Colonic mucosa (tissue), 4 donors: ENCODE measurements around the gene MAPK11. TPM values are rescaled to one million over a fixed set of nuclear protein-coding genes. Genes with fewer than 3 reads are reported as not detected.

ENCODE experiments used
- DNase-seq: peaks from one replicate; pipeline ENCODE4 v3.0.0-alpha.2; 2020
- H3K27ac ChIP-seq: fragments of 200-600 bp; one replicate; pipeline ENCODE4 v1.8.0; 2021
- H3K27me3 ChIP-seq: fragments of 200-600 bp; one replicate; pipeline ENCODE4 v1.8.0; 2021
- H3K36me3 ChIP-seq: fragments of 200-600 bp; one replicate; pipeline ENCODE4 v1.8.0; 2021
- H3K4me1 ChIP-seq: fragments of 200-600 bp; one replicate; pipeline ENCODE4 v1.8.0; 2021; ENCODE audit warnings: mild to moderate bottlenecking
- H3K4me3 ChIP-seq: fragments of 200-600 bp; one replicate; pipeline ENCODE4 v1.8.0; 2021
- H3K9ac ChIP-seq, 2 donors: one replicate each; pipeline ENCODE4 v1.7.0; 2013; ENCODE audit warnings: control low read depth in 2 of 2, low read depth in 2 of 2, low read length in 2 of 2
- H3K9me3 ChIP-seq: fragments of 200-600 bp; one replicate; pipeline ENCODE4 v1.8.0; 2021
- CTCF ChIP-seq: fragments of 200-600 bp; IDR thresholded peaks from one replicate; pipeline ENCODE4 v1.8.0; 2022; ENCODE audit warnings: antibody characterized with exemption, mild to moderate bottlenecking
- intact Hi-C: fragments of 100-400 bp; cut with DNase I; formaldehyde crosslinking; loops from one replicate; pipeline ENCODE4 v1.14.1; 2022
- total RNA-seq, 2 donors: library from RNA; stranded (reverse); fragmentation: NEBNext Ultra II Directional in 1 of 2; extraction: Animal tissue kit (Norgen Biotek cat#: 25700) in 1 of 2; gene quantifications; one replicate each; pipeline ENCODE4 v1.2.1, GENCODE V29; 2021
- donor health status: healthy.
- donor health status: DM: no; HTN: no; CAD: no.
- donor health status: DM: no; HTN: no; CAD: no.

Gene MAPK11
- total RNA-seq, 2 donors from 2014 or later = 1.3 to 1.9 TPM

DNA sequence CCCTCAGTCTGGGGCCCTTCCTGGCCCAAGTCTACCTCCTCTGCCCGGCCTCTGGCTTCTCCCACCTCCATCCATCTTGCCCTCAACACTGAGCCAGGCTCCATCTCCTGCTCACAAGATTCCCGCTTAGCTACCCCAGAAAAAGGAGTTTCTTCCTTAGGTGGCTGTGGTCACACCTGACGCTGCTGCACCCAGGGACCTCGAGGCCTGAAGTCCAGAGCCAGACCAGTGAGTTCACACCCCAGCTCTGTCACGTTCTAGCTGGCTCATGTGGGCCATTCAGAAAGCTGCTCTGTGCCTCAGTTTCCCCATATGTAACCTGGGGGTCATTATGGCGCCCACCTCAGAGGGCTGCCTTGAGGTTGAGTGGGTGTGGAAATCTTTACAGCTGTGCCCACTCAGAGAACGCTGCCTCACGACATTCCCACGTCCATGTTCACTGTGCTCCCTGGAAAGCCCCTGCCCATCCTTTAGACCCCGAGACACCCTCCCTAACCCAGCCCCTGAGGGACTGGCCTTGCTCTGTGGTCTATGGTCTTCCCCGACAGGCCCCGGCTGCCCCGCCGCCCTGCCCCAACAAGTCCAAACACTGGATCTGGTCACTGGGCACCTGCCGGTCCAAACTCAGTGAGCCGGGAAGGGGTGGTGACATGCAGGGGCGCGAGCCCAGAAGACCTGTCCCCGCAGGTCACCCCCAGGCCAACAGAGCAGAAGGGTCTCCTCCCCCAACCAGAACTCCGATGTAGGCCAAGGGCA lies 27.5 kb upstream of the MAPK11 start:
- no peaks in the 10 kb centered on the region for H3K27me3 ChIP-seq
- no peak for DNase-seq
- H3K36me3 ChIP-seq = no peaks in the 10 kb centered on the region
- no peak overlapping the region for H3K4me3 ChIP-seq
- peak overlapping the region in 1 of 2 donors; percentile 7 for H3K9ac ChIP-seq
- no peak for TF ChIP-seq CTCF
- H3K9me3 ChIP-seq = no peaks in the 10 kb centered on the region
- peaks cover 83% of the 10 kb centered on the region for H3K4me1 ChIP-seq
- intact Hi-C loops = no loop called here
- no peak overlapping the region for H3K27ac ChIP-seq

GRCh38 chr22:50296658-50297490 lies 26.7 kb upstream of the MAPK11 start:
- TF ChIP-seq CTCF = no peak
- Histone ChIP-seq H3K27ac (no peak overlapping the region), H3K36me3 (no peaks in the 10 kb centered on the region), H3K4me1 (peaks cover 75% of the 10 kb centered on the region), H3K27me3 (no peaks in the 10 kb centered on the region), H3K4me3 (no peak overlapping the region), H3K9ac (peak overlapping the region in 1 of 2 donors; percentile 58), H3K9me3 (no peaks in the 10 kb centered on the region)
- intact Hi-C loops = no loop called here
- no peak for DNase-seq

DNA sequence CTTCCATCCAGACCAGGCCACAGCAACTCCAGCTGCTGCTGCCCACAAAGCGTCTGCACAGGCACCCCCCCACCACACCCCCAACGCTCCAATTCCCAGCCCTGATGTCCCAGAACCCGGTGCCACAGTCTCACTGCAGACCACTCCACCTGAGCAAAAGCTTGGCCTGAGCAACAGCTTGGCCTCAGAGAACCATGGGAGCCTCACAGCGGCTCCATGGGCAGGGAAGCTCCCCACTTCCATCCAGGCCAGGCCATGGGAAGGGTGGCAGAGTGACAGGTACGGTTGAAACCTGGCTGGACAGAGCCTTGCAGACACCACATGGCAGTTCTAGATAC lies 24.1 kb upstream of the MAPK11 start:
- DNase-seq = no peak
- peak overlapping the region; percentile 87 for H3K27ac ChIP-seq
- H3K4me3 ChIP-seq = no peak overlapping the region
- no peaks in the 10 kb centered on the region for H3K27me3 ChIP-seq
- TF ChIP-seq CTCF = no peak
- no peaks in the 10 kb centered on the region for H3K9me3 ChIP-seq
- peaks cover 4% of the 10 kb centered on the region for H3K36me3 ChIP-seq
- intact Hi-C loops = no loop called here
- H3K4me1 ChIP-seq = peaks cover 49% of the 10 kb centered on the region
- peak overlapping the region; percentile 19 to 69 for H3K9ac ChIP-seq

GRCh38 chr22:50293441-50294318 lies 23.5 kb upstream of the MAPK11 start:
- no peak for TF ChIP-seq CTCF
- peak; percentile 90 for DNase-seq
- intact Hi-C loops = no loop called here
- peak overlapping the region; percentile 19 to 69 for H3K9ac ChIP-seq
- peaks cover 10% of the 10 kb centered on the region for H3K36me3 ChIP-seq
- H3K9me3 ChIP-seq = no peaks in the 10 kb centered on the region
- peak overlapping the region; percentile 21 for H3K4me3 ChIP-seq
- peak overlapping the region; percentile 87 for H3K27ac ChIP-seq
- H3K27me3 ChIP-seq = no peaks in the 10 kb centered on the region
- peaks cover 43% of the 10 kb centered on the region for H3K4me1 ChIP-seq
